GM19025 (cell line): Measurements from ENCODE around the gene SSBP1.
"Not testable (repeated sequence)": the region's sequence is repeated elsewhere in the genome, so short reads cannot be mapped to it uniquely, and the experiment has no call there.

ENCODE experiments used
- ATAC-seq: cut with Tn5 transposase; IDR thresholded peaks from one replicate; pipeline ENCODE4 v1.9.1; 2021; ENCODE audit warnings: mild to moderate bottlenecking, low read depth, moderate library complexity; ENCODE audit not compliant: unreplicated experiment

The SSBP1 gene

GRCh38 chr7:141754939-141755338, 16.8 kb downstream of the SSBP1 start:
- ATAC-seq = no peak

DNA sequence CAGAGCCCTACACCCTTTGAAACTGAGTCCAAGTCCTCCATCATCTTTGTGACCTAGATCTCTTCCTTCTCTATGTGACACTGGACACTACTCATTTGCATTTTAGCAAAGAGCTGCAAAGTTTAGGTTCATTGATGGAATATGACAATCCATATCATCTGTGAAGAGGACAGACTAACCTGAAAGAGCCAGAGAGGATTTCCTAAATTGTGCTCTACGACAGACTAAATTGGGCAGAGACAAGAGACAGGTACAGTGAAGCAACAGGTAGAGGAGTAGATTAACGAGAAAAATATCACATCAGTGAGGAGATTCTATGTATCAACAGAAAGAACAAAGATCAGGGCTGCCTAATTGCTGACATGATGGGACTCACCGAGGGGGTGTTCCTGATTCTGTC, 25.6 kb downstream of the SSBP1 start, which contains the start of gene TAS2R3:
TAS2R3 (plus strand) TSS at position 301 of the 400 bp plus-strand sequence; CDS start at position 363, 62 bp downstream.
- no peak for ATAC-seq

GRCh38 chr7:141770083-141770583, 32.0 kb downstream of the SSBP1 start:
- not testable (repeated sequence) for ATAC-seq

DNA sequence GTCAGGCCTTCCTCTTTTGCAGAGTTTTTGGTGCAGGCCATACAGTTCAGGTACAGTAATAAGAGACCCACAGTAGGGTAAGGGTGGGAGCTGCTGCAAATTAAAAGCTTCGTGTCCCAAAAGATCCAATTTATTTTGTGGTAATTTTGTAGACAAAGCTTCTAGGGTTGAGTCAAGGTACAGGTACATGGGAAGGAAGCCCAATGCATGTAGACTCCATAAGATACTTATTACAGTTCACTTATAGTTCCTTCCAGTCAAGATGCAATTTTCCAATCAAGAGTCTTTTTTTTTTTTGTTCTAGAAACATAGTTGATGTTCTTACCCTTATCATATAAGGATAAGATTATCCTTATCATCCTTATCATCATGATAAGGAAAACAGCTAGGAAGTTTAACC, 38.2 kb downstream of the SSBP1 start, which contains the start of gene TAS2R4:
TAS2R4 (plus strand) TSS at position 301 of the 400 bp plus-strand sequence. CDS start 1,815 bp downstream, outside the sequence.
- ATAC-seq = no peak

DNA sequence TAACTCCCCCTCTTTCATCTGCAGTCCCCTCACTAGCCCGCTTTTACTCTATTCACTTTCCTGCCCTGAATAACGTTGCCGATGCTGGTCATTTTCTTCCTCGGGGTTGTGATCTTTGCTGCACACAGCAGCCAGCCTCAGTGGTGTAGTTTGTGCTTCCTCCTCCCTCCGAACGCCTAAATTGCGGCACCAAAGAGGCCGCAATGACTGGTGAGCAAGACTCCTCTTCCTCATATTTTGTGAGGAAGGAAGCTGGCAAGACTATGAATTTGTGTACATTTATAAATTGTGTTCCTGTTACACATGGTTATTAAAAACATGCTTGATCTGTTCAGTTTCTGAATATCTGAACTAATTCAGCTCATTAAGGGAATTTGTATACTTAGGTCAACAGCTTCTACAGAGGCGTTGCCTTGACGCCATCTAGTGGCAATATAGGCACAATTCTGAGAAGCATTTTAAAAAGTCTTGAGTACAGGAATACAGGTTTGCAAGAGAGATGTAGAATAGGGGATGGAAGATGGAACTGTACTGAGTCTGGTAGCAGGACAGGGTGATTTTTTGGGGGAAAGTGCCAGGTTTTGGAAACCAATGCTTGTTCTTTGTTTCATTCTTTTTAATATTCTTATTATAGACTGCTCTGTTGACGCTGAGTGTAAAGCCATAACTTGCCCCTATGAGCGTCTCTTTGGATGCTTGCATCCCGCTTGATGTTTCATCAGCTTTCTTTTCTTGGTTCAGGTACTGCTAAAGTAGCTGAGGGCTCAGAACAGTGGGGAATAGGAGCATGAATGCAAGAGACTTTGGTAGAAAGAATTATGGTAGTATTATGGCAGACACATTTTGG, 47.8 kb downstream of the SSBP1 start:
- ATAC-seq = peak; percentile 70

DNA sequence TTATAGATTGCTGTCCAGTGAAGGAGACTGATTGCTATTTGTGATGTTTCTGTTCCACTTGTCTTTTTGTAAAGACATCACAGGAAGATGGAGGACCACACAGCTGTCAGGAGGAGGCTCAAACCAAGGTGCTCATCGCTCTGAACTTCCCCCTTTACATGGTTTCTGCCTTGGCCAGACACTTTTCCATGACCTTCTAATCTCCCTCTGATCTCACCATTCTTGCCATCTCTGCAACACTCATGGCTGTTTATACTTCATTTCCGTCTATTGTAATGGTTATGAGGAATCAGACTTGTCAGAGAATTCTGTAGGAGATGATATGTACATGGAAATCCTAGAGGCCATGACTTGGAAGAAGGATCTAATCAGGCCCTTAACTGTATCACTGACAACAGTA, 50.1 kb downstream of the SSBP1 start:
- no peak for ATAC-seq

- ATAC-seq = no peak
Measured at GRCh38 chr7:141789917-141790316, 51.8 kb downstream of the SSBP1 start, which contains the start of gene TAS2R5. TAS2R5 (plus strand) TSS chr7:141790217; CDS start chr7:141790362, 145 bp downstream.

GRCh38 chr7:141792526-141792925, 54.4 kb downstream of the SSBP1 start:
- no peak for ATAC-seq
